Measurements from ENCODE around the gene FRK. TPM values are rescaled to one million over a fixed set of nuclear protein-coding genes. Genes with fewer than 3 reads are reported as not detected.
"Not testable (repeated sequence)": the region's sequence is repeated elsewhere in the genome, so short reads cannot be mapped to it uniquely, and the experiment has no call there.

Gene FRK
- total RNA-seq, 4 donors from 2014 or later, result 0.24 to 1.9 (median 1.5) TPM

DNA sequence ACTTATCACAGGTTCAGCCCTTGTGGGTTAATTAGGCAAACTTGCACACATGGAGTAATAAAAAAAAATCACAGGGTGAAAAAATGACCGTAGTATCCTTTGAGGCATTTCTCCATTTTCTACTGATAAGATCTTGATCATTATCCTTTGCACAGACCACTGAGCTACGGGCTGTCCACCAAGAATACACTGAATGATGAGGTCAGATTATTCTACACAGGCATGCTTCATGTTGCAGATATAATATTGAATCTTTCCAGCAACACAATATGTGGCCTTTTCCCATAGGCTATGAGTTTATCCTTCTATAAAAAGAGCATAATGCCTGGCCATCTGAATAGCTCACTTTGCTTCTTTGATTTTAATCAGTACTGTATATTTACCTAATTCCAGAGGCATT lies 168.9 kb downstream of the FRK start:
- no peak for DNase-seq (ENCODE audit: low spot score)
- TF ChIP-seq, protein P1, sequence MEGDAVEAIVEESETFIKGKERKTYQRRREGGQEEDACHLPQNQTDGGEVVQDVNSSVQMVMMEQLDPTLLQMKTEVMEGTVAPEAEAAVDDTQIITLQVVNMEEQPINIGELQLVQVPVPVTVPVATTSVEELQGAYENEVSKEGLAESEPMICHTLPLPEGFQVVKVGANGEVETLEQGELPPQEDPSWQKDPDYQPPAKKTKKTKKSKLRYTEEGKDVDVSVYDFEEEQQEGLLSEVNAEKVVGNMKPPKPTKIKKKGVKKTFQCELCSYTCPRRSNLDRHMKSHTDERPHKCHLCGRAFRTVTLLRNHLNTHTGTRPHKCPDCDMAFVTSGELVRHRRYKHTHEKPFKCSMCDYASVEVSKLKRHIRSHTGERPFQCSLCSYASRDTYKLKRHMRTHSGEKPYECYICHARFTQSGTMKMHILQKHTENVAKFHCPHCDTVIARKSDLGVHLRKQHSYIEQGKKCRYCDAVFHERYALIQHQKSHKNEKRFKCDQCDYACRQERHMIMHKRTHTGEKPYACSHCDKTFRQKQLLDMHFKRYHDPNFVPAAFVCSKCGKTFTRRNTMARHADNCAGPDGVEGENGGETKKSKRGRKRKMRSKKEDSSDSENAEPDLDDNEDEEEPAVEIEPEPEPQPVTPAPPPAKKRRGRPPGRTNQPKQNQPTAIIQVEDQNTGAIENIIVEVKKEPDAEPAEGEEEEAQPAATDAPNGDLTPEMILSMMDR (IDR thresholded peaks at IDR 0.05), result no peak
- no peak for ATAC-seq (ENCODE audit: low FRiP score)

- TF ChIP-seq, protein P1 (IDR thresholded peaks at IDR 0.05), result no peak
- DNase-seq (ENCODE audit: low spot score), result no peak
- no peak for ATAC-seq (ENCODE audit: low FRiP score)
Measured at GRCh38 chr6:115891111-115891669, 169.5 kb downstream of the FRK start.

- no peak for DNase-seq (ENCODE audit: low spot score)
Measured at GRCh38 chr6:115890238-115890637, 170.5 kb downstream of the FRK start.

DNA sequence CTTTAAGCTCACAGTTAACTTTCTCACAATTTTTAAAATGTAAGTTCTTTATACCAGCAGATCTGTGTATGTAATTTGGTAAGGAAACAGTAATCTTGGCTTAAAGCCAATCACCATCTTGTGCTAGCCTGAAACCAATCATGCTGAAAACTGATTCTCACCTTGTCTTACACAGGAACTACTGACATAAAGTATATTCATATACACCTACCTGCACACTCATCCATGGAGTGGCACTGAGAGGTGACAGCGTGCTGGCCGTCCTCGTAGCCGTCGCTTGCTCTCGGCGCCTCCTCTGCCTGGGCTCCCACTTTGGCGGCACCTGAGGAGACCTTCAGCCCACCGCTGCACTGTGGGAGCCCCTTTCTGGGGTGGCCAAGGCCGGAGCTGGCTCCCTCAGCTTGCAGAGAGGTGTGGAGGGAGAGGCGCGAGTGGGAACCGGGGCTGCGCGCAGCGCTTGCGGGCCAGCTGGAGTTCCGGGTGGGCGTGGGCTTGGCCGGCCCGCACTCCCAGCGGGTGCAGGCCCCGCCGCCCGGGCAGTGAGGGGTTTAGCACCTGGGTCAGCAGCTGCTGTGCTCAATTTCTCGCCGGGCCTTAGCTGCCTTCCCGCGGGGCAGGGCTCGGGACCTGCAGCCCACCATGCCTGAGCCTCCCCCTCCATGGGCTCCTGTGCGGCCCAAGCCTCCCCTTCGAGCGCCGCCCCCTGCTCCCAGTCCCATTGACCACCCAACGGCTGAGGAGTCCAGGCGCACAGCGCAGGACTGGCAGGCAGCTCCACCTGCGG lies 171.8 kb downstream of the FRK start:
- not testable (repeated sequence) for DNase-seq (ENCODE audit: low spot score); ATAC-seq (ENCODE audit: low FRiP score)

More at GRCh38 chr6:115890238-115890637, 170.5 kb downstream of the FRK start:
- TF ChIP-seq, protein P1 (IDR thresholded peaks at IDR 0.05), result no peak
- no peak for ATAC-seq (ENCODE audit: low FRiP score)

DNA sequence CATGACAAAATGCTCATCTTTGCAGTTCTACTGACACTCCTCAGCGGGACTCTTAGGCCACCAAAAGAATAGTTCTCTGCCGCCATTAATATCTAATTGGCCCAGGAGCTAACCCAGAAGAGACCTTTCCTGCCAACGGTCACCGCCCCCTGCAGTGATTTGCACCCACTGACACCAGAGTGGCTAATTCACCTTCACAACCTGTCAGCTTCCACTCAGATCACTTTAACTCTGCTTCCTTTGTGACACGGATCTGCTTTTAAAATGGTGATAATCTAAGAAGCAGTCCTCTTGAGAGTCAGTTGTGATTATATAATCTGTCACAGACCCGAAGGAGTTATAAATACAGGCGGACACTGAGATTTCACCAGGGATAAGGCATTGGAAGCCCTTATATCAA lies 172.8 kb downstream of the FRK start:
- TF ChIP-seq, protein P1 (IDR thresholded peaks at IDR 0.05), result no peak

GRCh38 chr6:115885636-115886366 lies 174.9 kb downstream of the FRK start:
- TF ChIP-seq, protein P1 (IDR thresholded peaks at IDR 0.05), result no peak
- no peak for ATAC-seq (ENCODE audit: low FRiP score)
- no peak for DNase-seq (ENCODE audit: low spot score)

More for the DNA sequence above, 172.8 kb downstream of the FRK start:
- ATAC-seq (ENCODE audit: low FRiP score) (no peak), DNase-seq (ENCODE audit: low spot score) (no peak)

- TF ChIP-seq, protein P1 (IDR thresholded peaks at IDR 0.05), result no peak
- ATAC-seq (ENCODE audit: low FRiP score), result no peak
Measured at GRCh38 chr6:115882771-115883170, 177.9 kb downstream of the FRK start.

More at GRCh38 chr6:115882771-115883170, 177.9 kb downstream of the FRK start:
- DNase-seq (ENCODE audit: low spot score), result no peak

Measured in omental fat pad (tissue), 4 donors.